ENCODE results near the gene RASSF5. TPM values are rescaled to one million over a fixed set of nuclear protein-coding genes. Genes with fewer than 3 reads are reported as not detected.

Gene RASSF5
- total RNA-seq, 2 donors from 2014 or later = 0.20 to 0.26 TPM

DNA sequence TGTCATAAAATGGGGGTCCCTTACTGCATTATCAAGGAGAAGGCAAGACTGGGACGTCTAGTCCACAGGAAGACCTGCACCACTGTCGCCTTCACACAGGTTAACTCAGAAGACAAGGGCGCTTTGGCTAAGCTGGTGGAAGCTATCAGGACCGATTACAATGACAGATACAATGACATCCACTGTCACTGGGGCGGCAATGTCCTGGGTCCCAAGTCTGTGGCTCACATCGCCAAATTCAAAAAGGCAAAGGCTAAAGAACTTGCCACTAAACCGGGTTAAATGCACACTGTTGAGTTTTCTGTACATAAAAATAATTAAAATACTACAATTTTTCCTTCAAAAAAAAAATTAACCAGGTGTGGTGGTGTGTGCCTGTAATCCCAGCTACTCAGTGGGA is 22.1 kb downstream of the RASSF5 start:
- Mint-ChIP-seq H3K4me3 (no peak overlapping the region), H3K27me3 (ENCODE audit: insufficient read depth) (peaks cover 9% of the 10 kb centered on the region), H3K36me3 (ENCODE audit: low read depth) (no peaks in the 10 kb centered on the region), H3K27ac (no peak overlapping the region), H3K4me1 (no peaks in the 10 kb centered on the region), H3K9me3 (no peaks in the 10 kb centered on the region)
- WGBS, 2 experiments (ENCODE audit: insufficient coverage in 1 of 2, insufficient read length in 1 of 2) = 88 to 97% methylated on average over 4 to 7 of the region's 7 CpGs
- no peaks in the 10 kb centered on the region for H3K36me3 ChIP-seq (ENCODE audit: control insufficient read depth, insufficient read depth, low read length)
- no peaks in the 10 kb centered on the region for H3K9me3 ChIP-seq (ENCODE audit: control insufficient read depth, low read length)
- no peak for TF ChIP-seq CTCF (conservative IDR thresholded peaks at IDR 0.05)
- no peak overlapping the region for H3K9ac ChIP-seq (ENCODE audit: extremely low read depth, low read length, poor library complexity, severe bottlenecking)
- DNase-seq = no peak
- H3K4me1 ChIP-seq (ENCODE audit: control insufficient read depth, insufficient read depth, low read length) = no peaks in the 10 kb centered on the region
- no peak overlapping the region for H3K27ac ChIP-seq (ENCODE audit: low read depth, low read length)
- no peak overlapping the region for H3K4me3 ChIP-seq (ENCODE audit: low read length)
- no peaks in the 10 kb centered on the region for H3K27me3 ChIP-seq (ENCODE audit: control insufficient read depth, insufficient read depth, low read length, poor library complexity, severe bottlenecking)

GRCh38 chr1:206532368-206532767 is 25.0 kb downstream of the RASSF5 start:
- Histone ChIP-seq H3K27me3 (ENCODE audit: control insufficient read depth, insufficient read depth, low read length, poor library complexity, severe bottlenecking) (no peaks in the 10 kb centered on the region), H3K27ac (ENCODE audit: low read depth, low read length) (no peak overlapping the region), H3K9me3 (ENCODE audit: control insufficient read depth, low read length) (no peaks in the 10 kb centered on the region), H3K36me3 (ENCODE audit: control insufficient read depth, insufficient read depth, low read length) (no peaks in the 10 kb centered on the region), H3K4me1 (ENCODE audit: control insufficient read depth, insufficient read depth, low read length) (no peaks in the 10 kb centered on the region), H3K9ac (ENCODE audit: extremely low read depth, low read length, poor library complexity, severe bottlenecking) (no peak overlapping the region), H3K4me3 (ENCODE audit: low read length) (no peak overlapping the region)
- no peak overlapping the region for H3K4me3 Mint-ChIP-seq
- H3K27me3 Mint-ChIP-seq (ENCODE audit: insufficient read depth) = peaks cover 7% of the 10 kb centered on the region
- 93 to 96% methylated on average over 4 to 7 of the region's 7 CpGs for WGBS, 2 experiments (ENCODE audit: insufficient coverage in 1 of 2, insufficient read length in 1 of 2)
- H3K4me1 Mint-ChIP-seq = no peaks in the 10 kb centered on the region
- no peak for TF ChIP-seq CTCF (conservative IDR thresholded peaks at IDR 0.05)
- no peak for DNase-seq
- no peaks in the 10 kb centered on the region for H3K36me3 Mint-ChIP-seq (ENCODE audit: low read depth)
- no peak overlapping the region for H3K27ac Mint-ChIP-seq
- no peaks in the 10 kb centered on the region for H3K9me3 Mint-ChIP-seq

- Histone ChIP-seq H3K36me3 (ENCODE audit: control insufficient read depth, insufficient read depth, low read length) (no peaks in the 10 kb centered on the region), H3K27me3 (ENCODE audit: control insufficient read depth, insufficient read depth, low read length, poor library complexity, severe bottlenecking) (no peaks in the 10 kb centered on the region), H3K9me3 (ENCODE audit: control insufficient read depth, low read length) (no peaks in the 10 kb centered on the region), H3K4me1 (ENCODE audit: control insufficient read depth, insufficient read depth, low read length) (no peaks in the 10 kb centered on the region), H3K9ac (ENCODE audit: extremely low read depth, low read length, poor library complexity, severe bottlenecking) (no peak overlapping the region), H3K4me3 (ENCODE audit: low read length) (no peak overlapping the region), H3K27ac (ENCODE audit: low read depth, low read length) (no peak overlapping the region)
- DNase-seq = no peak
- Mint-ChIP-seq H3K9me3 (no peaks in the 10 kb centered on the region), H3K27me3 (ENCODE audit: insufficient read depth) (peaks cover 7% of the 10 kb centered on the region), H3K4me1 (no peaks in the 10 kb centered on the region), H3K27ac (no peak overlapping the region), H3K4me3 (no peak overlapping the region), H3K36me3 (ENCODE audit: low read depth) (no peaks in the 10 kb centered on the region)
- TF ChIP-seq CTCF (conservative IDR thresholded peaks at IDR 0.05) = no peak
- 89 to 93% methylated on average over 2 to 3 of the region's 3 CpGs for WGBS, 2 experiments (ENCODE audit: insufficient coverage in 1 of 2, insufficient read length in 1 of 2)
These were observed 27.2 kb downstream of the RASSF5 start for GRCh38 chr1:206534552-206534951.
